ENCODE data around the gene ARAP3.
A peak's percentile ranks its signal among the peaks of the same experiment; 100 is the strongest.

ARAP3 gene

GRCh38 chr5:141640051-141640415 lies 42.0 kb downstream of the ARAP3 start:
- TF ChIP-seq MAX (IDR thresholded peaks at IDR 0.05) (no peak), FOXM1 (IDR thresholded peaks at IDR 0.05; ENCODE audit: borderline replicate concordance, low read depth) (no peak), CEBPB (IDR thresholded peaks at IDR 0.05) (no peak), NFIC (IDR thresholded peaks at IDR 0.05) (no peak), REST (IDR thresholded peaks at IDR 0.05; ENCODE audit: low read depth) (no peak), TAF1 (IDR thresholded peaks at IDR 0.05; ENCODE audit: low read depth) (no peak), USF1 (IDR thresholded peaks at IDR 0.05) (no peak), TCF12 (IDR thresholded peaks at IDR 0.05; ENCODE audit: low read depth) (no peak), TEAD4 (IDR thresholded peaks at IDR 0.05) (no peak), ZBTB7A (IDR thresholded peaks at IDR 0.05; ENCODE audit: low read depth) (no peak), CREB1 (IDR thresholded peaks at IDR 0.05; ENCODE audit: low read depth) (no peak), EGR1 (IDR thresholded peaks at IDR 0.05) (no peak), EP300 (IDR thresholded peaks at IDR 0.05; ENCODE audit: borderline replicate concordance) (no peak), RAD21 (IDR thresholded peaks at IDR 0.05; ENCODE audit: low read depth) (no peak), YY1 (IDR thresholded peaks at IDR 0.05; ENCODE audit: low read depth) (no peak)

GRCh38 chr5:141639357-141640050 lies 42.5 kb downstream of the ARAP3 start:
- TF ChIP-seq USF1 (IDR thresholded peaks at IDR 0.05) (no peak), RAD21 (IDR thresholded peaks at IDR 0.05; ENCODE audit: low read depth) (no peak), TEAD4 (IDR thresholded peaks at IDR 0.05) (no peak), TCF12 (IDR thresholded peaks at IDR 0.05; ENCODE audit: low read depth) (no peak), TAF1 (IDR thresholded peaks at IDR 0.05; ENCODE audit: low read depth) (no peak), FOXM1 (IDR thresholded peaks at IDR 0.05; ENCODE audit: borderline replicate concordance, low read depth) (no peak)

GRCh38 chr5:141638771-141639170 lies 43.3 kb downstream of the ARAP3 start:
- no peak for TF ChIP-seq ZBTB7A (IDR thresholded peaks at IDR 0.05; ENCODE audit: low read depth)
- TF ChIP-seq TEAD4 (IDR thresholded peaks at IDR 0.05): no peak
- TF ChIP-seq NFIC (IDR thresholded peaks at IDR 0.05): no peak
- TF ChIP-seq CREB1 (IDR thresholded peaks at IDR 0.05; ENCODE audit: low read depth): no peak
- no peak for TF ChIP-seq EGR1 (IDR thresholded peaks at IDR 0.05)
- no peak for TF ChIP-seq FOXM1 (IDR thresholded peaks at IDR 0.05; ENCODE audit: borderline replicate concordance, low read depth)
- no peak for TF ChIP-seq TAF1 (IDR thresholded peaks at IDR 0.05; ENCODE audit: low read depth)
- no peak for TF ChIP-seq REST (IDR thresholded peaks at IDR 0.05; ENCODE audit: low read depth)
- no peak for TF ChIP-seq TCF12 (IDR thresholded peaks at IDR 0.05; ENCODE audit: low read depth)
- TF ChIP-seq YY1 (IDR thresholded peaks at IDR 0.05; ENCODE audit: low read depth): no peak
- no peak for TF ChIP-seq EP300 (IDR thresholded peaks at IDR 0.05; ENCODE audit: borderline replicate concordance)
- TF ChIP-seq RAD21 (IDR thresholded peaks at IDR 0.05; ENCODE audit: low read depth): no peak

- TF ChIP-seq TAF1 (IDR thresholded peaks at IDR 0.05; ENCODE audit: low read depth) (0 out of 2 replicates have a peak, but pooled peaks have one; percentile 11), NFIC (IDR thresholded peaks at IDR 0.05) (no peak), USF1 (IDR thresholded peaks at IDR 0.05) (no peak), ZBTB7A (IDR thresholded peaks at IDR 0.05; ENCODE audit: low read depth) (peak; percentile 56; the same call in 1 of the 2 replicates), REST (IDR thresholded peaks at IDR 0.05; ENCODE audit: low read depth) (peak; percentile 89), TCF12 (IDR thresholded peaks at IDR 0.05; ENCODE audit: low read depth) (peak; percentile 32), MAX (IDR thresholded peaks at IDR 0.05) (peak; percentile 50; the same call in 1 of the 2 replicates)
Observed at GRCh38 chr5:141637767-141638419, 44.1 kb downstream of the ARAP3 start.
